ENCODE measurements around the gene P2RX4. TPM values are rescaled to one million over a fixed set of nuclear protein-coding genes. Genes with fewer than 3 reads are reported as not detected.

Gene P2RX4
- total RNA-seq, 6 experiments from 2014 or later, result 11.5 to 79.7 (median 21.9) TPM

DNA sequence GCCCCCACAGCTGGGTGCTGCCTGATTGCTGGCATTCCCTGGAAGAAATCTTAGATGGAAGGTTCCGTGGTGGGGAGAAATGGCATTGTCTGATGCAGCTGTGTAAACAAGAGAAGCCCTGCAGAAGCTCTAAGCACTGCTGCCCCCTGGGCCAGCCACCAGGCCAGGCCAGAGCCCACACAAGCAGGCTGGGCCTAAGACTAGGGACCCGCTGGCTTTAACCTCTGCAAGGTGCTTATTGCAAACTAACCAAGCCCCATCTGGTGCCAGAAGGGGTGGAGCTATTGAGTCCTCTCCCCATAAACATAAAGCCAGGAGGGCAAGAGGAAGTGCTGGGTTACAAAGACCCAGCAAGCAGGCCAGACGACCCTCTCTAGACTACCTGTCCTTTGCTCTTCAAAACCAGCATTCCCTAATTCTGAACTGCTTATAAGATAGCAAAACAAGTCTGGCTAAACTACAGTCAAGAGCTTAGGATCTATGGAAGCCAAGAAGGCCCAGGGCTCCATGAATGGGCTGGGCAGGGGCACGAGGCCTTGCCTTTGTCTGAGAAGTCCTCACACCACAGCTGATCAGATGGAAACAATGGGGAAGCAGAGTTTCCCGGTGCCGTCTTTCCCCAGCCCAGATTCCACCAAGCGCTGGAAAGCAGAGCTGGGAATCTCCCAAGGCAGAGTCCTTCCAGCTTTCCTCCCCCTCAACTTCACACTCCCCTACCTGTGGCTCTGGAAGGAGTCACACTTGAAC lies 28.8 kb downstream of the P2RX4 start:
- Histone ChIP-seq H3K27me3 (no peaks in the 10 kb centered on the region), H3K4me3 (no peak overlapping the region), H3K9me3 (no peaks in the 10 kb centered on the region), H3K36me3 (peaks cover 0 to 12% (median 3%) of the 10 kb centered on the region in 4 donors), H3K27ac (no peak overlapping the region), H3K4me1 (peaks cover 0 to 30% (median 4%) of the 10 kb centered on the region in 4 donors)
- TF ChIP-seq, protein P1, sequence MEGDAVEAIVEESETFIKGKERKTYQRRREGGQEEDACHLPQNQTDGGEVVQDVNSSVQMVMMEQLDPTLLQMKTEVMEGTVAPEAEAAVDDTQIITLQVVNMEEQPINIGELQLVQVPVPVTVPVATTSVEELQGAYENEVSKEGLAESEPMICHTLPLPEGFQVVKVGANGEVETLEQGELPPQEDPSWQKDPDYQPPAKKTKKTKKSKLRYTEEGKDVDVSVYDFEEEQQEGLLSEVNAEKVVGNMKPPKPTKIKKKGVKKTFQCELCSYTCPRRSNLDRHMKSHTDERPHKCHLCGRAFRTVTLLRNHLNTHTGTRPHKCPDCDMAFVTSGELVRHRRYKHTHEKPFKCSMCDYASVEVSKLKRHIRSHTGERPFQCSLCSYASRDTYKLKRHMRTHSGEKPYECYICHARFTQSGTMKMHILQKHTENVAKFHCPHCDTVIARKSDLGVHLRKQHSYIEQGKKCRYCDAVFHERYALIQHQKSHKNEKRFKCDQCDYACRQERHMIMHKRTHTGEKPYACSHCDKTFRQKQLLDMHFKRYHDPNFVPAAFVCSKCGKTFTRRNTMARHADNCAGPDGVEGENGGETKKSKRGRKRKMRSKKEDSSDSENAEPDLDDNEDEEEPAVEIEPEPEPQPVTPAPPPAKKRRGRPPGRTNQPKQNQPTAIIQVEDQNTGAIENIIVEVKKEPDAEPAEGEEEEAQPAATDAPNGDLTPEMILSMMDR (IDR thresholded peaks at IDR 0.05), result no peak
- no peak for TF ChIP-seq POLR2A (IDR thresholded peaks at IDR 0.05)
- DNase-seq (no peak), ATAC-seq (peak in 1 of 4 donors; percentile 9)
- 49% methylated on average over 5 of the region's 7 CpGs for WGBS (ENCODE audit: insufficient coverage, low coverage, low lambda C conversion rate, missing lambda C conversion rate)
- intact Hi-C loops (cut with DNase I), result no loop called here

DNA sequence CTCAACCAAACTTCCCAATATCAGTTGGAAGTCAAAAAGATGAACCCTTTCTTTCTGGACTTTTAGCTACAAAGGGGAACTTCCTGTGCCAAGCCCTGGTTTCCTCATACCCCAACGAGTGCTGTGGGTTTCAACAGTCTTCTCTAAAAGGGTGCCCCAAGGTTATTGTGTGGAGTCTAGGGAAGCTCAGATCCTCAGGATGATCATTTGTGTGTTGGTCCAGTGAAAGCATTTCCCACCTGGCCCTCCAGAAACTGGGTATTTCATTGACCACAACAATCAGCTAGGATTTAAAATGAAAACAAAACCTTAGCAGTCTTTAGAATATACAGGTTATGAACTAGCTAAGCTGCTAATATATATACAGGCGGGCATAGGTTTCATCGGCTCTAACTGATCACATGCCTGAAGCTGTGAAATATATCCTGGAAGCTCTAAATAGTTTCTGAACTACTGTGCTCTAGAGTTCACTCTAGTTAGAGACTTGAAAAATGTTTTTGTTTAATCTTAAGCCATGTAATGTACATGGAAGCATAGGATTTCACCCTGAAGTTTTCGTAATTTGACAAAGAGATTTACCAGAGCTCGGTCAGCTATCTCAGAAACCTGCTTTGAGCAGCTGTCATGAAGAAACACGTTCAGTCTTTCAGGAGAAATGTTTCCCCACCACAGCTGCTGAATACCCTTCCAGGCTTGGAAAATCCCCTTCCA lies 29.6 kb downstream of the P2RX4 start:
- ATAC-seq, result peak in 2 of 4 donors; percentile 5 to 6
- no peak for DNase-seq
- TF ChIP-seq, protein P1 (IDR thresholded peaks at IDR 0.05), result no peak
- TF ChIP-seq POLR2A (IDR thresholded peaks at IDR 0.05), result no peak
- H3K4me1 ChIP-seq, result peaks cover 0 to 30% (median 4%) of the 10 kb centered on the region in 4 donors
- 62% methylated on average over 6 of the region's 6 CpGs for WGBS (ENCODE audit: insufficient coverage, low coverage, low lambda C conversion rate, missing lambda C conversion rate)
- no peak overlapping the region for H3K4me3 ChIP-seq
- peaks cover 0 to 17% (median 3%) of the 10 kb centered on the region in 4 donors for H3K36me3 ChIP-seq
- H3K9me3 ChIP-seq, result no peaks in the 10 kb centered on the region
- no peak overlapping the region for H3K27ac ChIP-seq
- intact Hi-C loops (cut with DNase I), result no loop called here
- H3K27me3 ChIP-seq, result no peaks in the 10 kb centered on the region

DNA sequence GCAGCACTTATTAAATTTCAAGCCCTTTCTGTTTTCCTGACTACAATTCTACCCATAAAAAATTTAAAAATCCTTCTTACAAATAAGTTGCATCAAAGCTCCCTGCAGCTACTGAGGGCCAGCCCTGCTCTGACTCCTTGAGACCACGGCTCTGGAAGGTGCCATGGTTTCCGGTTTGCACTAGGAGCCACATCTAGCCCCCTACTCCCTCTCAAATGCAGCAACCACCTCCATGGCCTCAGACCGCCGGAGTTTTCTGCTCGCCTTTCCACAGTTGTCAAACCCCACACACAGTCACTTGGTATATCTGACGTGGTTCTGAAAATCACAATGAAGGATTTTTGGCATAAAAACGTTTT lies 30.1 kb downstream of the P2RX4 start:
- Histone ChIP-seq H3K27ac (peak overlapping the region in 1 of 3 donors; percentile 13), H3K9me3 (no peaks in the 10 kb centered on the region), H3K4me1 (peaks cover 0 to 30% (median 4%) of the 10 kb centered on the region in 4 donors), H3K27me3 (no peaks in the 10 kb centered on the region), H3K36me3 (peaks cover 0 to 23% (median 5%) of the 10 kb centered on the region in 4 donors), H3K4me3 (no peak overlapping the region)
- no peak for DNase-seq
- no peak for ATAC-seq
- TF ChIP-seq, protein P1 (IDR thresholded peaks at IDR 0.05), result no peak
- no peak for TF ChIP-seq POLR2A (IDR thresholded peaks at IDR 0.05)
- WGBS (ENCODE audit: insufficient coverage, low coverage, low lambda C conversion rate, missing lambda C conversion rate), result 73% methylated on average over 7 of the region's 7 CpGs
- intact Hi-C loops (cut with DNase I), result no loop called here

DNA sequence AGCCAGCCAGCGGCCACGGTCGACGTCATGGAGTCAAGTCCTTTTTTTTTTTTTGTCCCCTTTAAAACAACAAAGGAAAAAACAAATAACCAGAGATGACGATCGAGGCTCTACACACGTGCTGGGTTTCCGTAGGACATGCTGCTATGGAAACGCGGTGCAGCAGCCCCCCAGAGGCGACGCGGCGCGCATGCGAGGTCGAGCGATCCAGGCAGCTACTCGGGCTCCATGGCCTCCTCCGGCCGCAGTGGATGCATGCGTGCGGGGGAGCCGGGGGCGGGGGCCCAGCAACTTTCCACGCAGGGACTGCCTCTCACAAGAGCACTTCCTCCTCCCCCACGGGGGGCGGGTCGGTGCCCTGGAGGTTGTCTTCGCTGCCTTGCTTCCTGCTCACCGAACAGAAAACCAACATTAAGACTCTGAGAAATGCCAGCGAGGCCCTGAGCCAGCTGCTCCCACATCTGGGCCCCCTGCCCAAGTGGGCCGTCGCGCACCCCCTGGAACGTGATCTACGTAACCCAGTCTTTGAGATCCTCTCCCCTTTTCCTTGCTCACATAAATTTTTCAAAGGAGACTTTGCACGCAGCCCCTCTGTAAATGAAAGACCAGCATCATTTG lies 30.7 kb downstream of the P2RX4 start:
- H3K36me3 ChIP-seq, result peaks cover 0 to 24% (median 4%) of the 10 kb centered on the region in 4 donors
- H3K27me3 ChIP-seq, result no peaks in the 10 kb centered on the region
- ATAC-seq (peak; percentile 8 to 39 (median 24)), DNase-seq (peak; percentile 60 to 71 (median 67))
- 77% methylated on average over 27 of the region's 38 CpGs for WGBS (ENCODE audit: insufficient coverage, low coverage, low lambda C conversion rate, missing lambda C conversion rate)
- H3K4me1 ChIP-seq, result peaks cover 0 to 30% (median 4%) of the 10 kb centered on the region in 4 donors
- no peaks in the 10 kb centered on the region for H3K9me3 ChIP-seq
- no peak overlapping the region for H3K4me3 ChIP-seq
- H3K27ac ChIP-seq, result peak overlapping the region; percentile 10 to 43 (median 13)
- intact Hi-C loops (cut with DNase I), result no loop called here
- no peak for TF ChIP-seq POLR2A (IDR thresholded peaks at IDR 0.05)
- TF ChIP-seq, protein P1 (IDR thresholded peaks at IDR 0.05), result no peak

All from right lobe of liver (tissue), 6 donors.